Ovary (tissue), 3 donors: Measurements from ENCODE around the gene NWD2.

Experiments
- EP300 ChIP-seq: sonication (generic); formaldehyde crosslinking; IDR thresholded peaks from one replicate; pipeline ENCODE4 v1.6.1; 2017; ENCODE audit warnings: antibody characterized with exemption
- POLR2A ChIP-seq: fragments of 450-650 bp; IDR thresholded peaks from one replicate; pipeline ENCODE4 v1.6.1; 2017; ENCODE audit warnings: antibody characterized with exemption, mild to moderate bottlenecking, moderate library complexity
- TF ChIP-seq, protein P1 (sequence below), 3 donors: fragments of 450-650 bp in 2 of 3; fragments of 200-600 bp in 1 of 3; IDR thresholded peaks; one replicate each; pipeline versions ENCODE4 v1.5.1 to v1.8.0; 2016 to 2022; ENCODE audit warnings: antibody characterized with exemption in 3 of 3, mild to moderate bottlenecking in 1 of 3
- donor health status: DM: no; HTN: no; CAD: no.

DNA sequence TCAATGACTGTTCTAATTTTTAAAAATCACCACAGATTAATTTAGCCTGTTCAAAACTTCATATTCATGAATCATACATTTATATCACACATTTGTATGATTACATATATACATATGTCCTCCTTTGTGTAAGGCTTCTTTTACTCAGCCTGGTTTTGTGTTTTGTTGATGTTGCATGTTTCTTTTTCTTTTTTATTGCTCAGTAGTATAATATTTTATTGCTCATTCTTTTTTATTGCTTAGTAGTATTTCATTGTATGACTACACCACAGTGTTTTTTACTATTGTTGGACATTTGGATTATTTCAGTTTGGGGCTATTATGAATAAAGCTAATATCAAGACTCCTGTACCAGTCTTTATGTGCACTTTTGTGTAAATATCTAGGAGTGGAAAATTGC, 243.1 kb downstream of the NWD2 start:
- TF ChIP-seq, protein P1, sequence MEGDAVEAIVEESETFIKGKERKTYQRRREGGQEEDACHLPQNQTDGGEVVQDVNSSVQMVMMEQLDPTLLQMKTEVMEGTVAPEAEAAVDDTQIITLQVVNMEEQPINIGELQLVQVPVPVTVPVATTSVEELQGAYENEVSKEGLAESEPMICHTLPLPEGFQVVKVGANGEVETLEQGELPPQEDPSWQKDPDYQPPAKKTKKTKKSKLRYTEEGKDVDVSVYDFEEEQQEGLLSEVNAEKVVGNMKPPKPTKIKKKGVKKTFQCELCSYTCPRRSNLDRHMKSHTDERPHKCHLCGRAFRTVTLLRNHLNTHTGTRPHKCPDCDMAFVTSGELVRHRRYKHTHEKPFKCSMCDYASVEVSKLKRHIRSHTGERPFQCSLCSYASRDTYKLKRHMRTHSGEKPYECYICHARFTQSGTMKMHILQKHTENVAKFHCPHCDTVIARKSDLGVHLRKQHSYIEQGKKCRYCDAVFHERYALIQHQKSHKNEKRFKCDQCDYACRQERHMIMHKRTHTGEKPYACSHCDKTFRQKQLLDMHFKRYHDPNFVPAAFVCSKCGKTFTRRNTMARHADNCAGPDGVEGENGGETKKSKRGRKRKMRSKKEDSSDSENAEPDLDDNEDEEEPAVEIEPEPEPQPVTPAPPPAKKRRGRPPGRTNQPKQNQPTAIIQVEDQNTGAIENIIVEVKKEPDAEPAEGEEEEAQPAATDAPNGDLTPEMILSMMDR (IDR thresholded peaks at IDR 0.05), result no peak
- TF ChIP-seq POLR2A, result no peak
- no peak for TF ChIP-seq EP300
